BJ (cell line): Measurements from ENCODE around the gene ATRIP. TPM values are rescaled to one million over a fixed set of nuclear protein-coding genes. Genes with fewer than 3 reads are reported as not detected.

Experiments
- CTCF ChIA-PET: fragments of 350-600 bp; formaldehyde crosslinking; extraction: SDS; loops from one replicate; lab custom pipeline; 2021; ENCODE audit warnings: antibody characterized with exemption, inconsistent platforms; lab: Yijun Ruan, JAX
- POLR2A ChIA-PET: fragments of 300-600 bp; sonication (Branson Sonifier 250); formaldehyde crosslinking; extraction: SDS; loops from one replicate; lab custom pipeline; 2021; ENCODE audit warnings: antibody characterized with exemption; lab: Charles Lee
- DNase-seq: peaks from one replicate; pipeline ENCODE4 v3.0.0-alpha.2; 2011; ENCODE audit warnings: low read depth
- H3K27me3 ChIP-seq: 2 replicates; pipeline ENCODE4 v1.6.0; 2011; ENCODE audit warnings: low read length; ENCODE audit not compliant: control insufficient read depth, insufficient read depth
- H3K36me3 ChIP-seq: 2 replicates; pipeline ENCODE4 v1.5.1; 2011; ENCODE audit warnings: low read length; ENCODE audit not compliant: control insufficient read depth, insufficient read depth
- H3K4me3 ChIP-seq: 2 replicates; pipeline ENCODE4 v1.5.1; 2011; ENCODE audit warnings: low read depth, mild to moderate bottlenecking, control low read depth, low read length
- CTCF ChIP-seq: IDR thresholded peaks from 2 replicates; pipeline ENCODE4 v1.5.1; 2011; ENCODE audit warnings: low read depth, mild to moderate bottlenecking, control low read depth, inconsistent platforms, low read length, moderate library complexity; ENCODE audit not compliant: insufficient read depth
- polyA plus RNA-seq: library from polyadenylated mRNA; depleted of rRNA; stranded (reverse); fragments of >200 nt; gene quantifications from 2 replicates; pipeline ENCODE4 v1.2.3, GENCODE V29; 2011

ATRIP gene
- polyA plus RNA-seq, 1 experiment = 7.9 TPM

- Histone ChIP-seq H3K36me3 (0 out of 2 replicates have a peak, but pooled peaks cover 2% of the 10 kb centered on the region), H3K4me3 (no peak overlapping the region), H3K27me3 (no peaks in the 10 kb centered on the region)
- POLR2A ChIA-PET = no interaction called here
- DNase-seq = no peak
- CTCF ChIA-PET = interaction anchor here (0.5 to 7.6 kb wide), 70 partner anchors 11 to 394 kb away, joined by 3 to 263 read pairs (median 4); partner anchors contain the start of genes ATRIP, CAMP, CDC25A and ZNF589
- peak; percentile 99 for TF ChIP-seq CTCF
Observed at GRCh38 chr3:48435774-48436476, 10.6 kb upstream of the ATRIP start.

GRCh38 chr3:48436477-48436787 lies 10.1 kb upstream of the ATRIP start:
- no peak for TF ChIP-seq CTCF
- ChIA-PET POLR2A (no interaction called here), CTCF (interaction anchor here (0.5 to 7.6 kb wide), 69 partner anchors 10 to 394 kb away, joined by 3 to 263 read pairs (median 4); partner anchors contain the start of genes ATRIP, CAMP, CDC25A and ZNF589)
- Histone ChIP-seq H3K36me3 (0 out of 2 replicates have a peak, but pooled peaks cover 2% of the 10 kb centered on the region), H3K27me3 (no peaks in the 10 kb centered on the region), H3K4me3 (no peak overlapping the region)
- DNase-seq = no peak

GRCh38 chr3:48436855-48437254 lies 9.7 kb upstream of the ATRIP start:
- CTCF ChIA-PET = interaction anchor here (0.8 to 7.6 kb wide), 35 partner anchors 10 to 248 kb away, joined by 3 to 263 read pairs (median 8); partner anchors contain the start of genes ATRIP, CDC25A and ZNF589
- no peak for TF ChIP-seq CTCF
- H3K4me3 ChIP-seq = no peak overlapping the region
- DNase-seq = no peak
- no peaks in the 10 kb centered on the region for H3K27me3 ChIP-seq
- POLR2A ChIA-PET = no interaction called here
- H3K36me3 ChIP-seq = 0 out of 2 replicates have a peak, but pooled peaks cover 2% of the 10 kb centered on the region

GRCh38 chr3:48437812-48438211 lies 8.7 kb upstream of the ATRIP start:
- no peak for TF ChIP-seq CTCF
- no peak for DNase-seq
- H3K27me3 ChIP-seq = no peaks in the 10 kb centered on the region
- CTCF ChIA-PET = interaction anchor here (2.1 to 7.6 kb wide), 5 partner anchors 36 to 245 kb away, joined by 6 to 263 read pairs (median 66); no protein-coding TSS in a partner anchor
- no peak overlapping the region for H3K4me3 ChIP-seq
- POLR2A ChIA-PET = no interaction called here
- 0 out of 2 replicates have a peak, but pooled peaks cover 2% of the 10 kb centered on the region for H3K36me3 ChIP-seq

GRCh38 chr3:48439820-48440589 lies 6.5 kb upstream of the ATRIP start, which contains the start of the genes CCDC51 and TMA7:
Gene CCDC51 (minus strand): TSS chr3:48440119. CDS start chr3:48435128, 4,991 bp downstream.
Gene TMA7 (plus strand): TSS chr3:48440257. CDS start chr3:48440297, 40 bp downstream.
- Histone ChIP-seq H3K4me3 (peak within 1 kb of the TSS; percentile 68), H3K36me3 (peaks cover 3% of the 10 kb centered on the region; the same call in 1 of the 2 replicates), H3K27me3 (no peaks in the 10 kb centered on the region)
- CTCF ChIA-PET = interaction anchor here (0.6 to 3.7 kb wide), 15 partner anchors 9 to 508 kb away, joined by 3 to 39 read pairs (median 4); no protein-coding TSS in a partner anchor
- TF ChIP-seq CTCF = no peak
- POLR2A ChIA-PET = no interaction called here
- DNase-seq = peak; percentile 77
